HEK293T (cell line): ENCODE data around the gene BAIAP2.

Experiments
- CTCF ChIA-PET: fragments of 350-600 bp; formaldehyde crosslinking; extraction: SDS; loops from one replicate; lab custom pipeline; 2021; ENCODE audit warnings: antibody characterized with exemption, inconsistent platforms; lab: Yijun Ruan, JAX
- POLR2A ChIA-PET: fragments of 350-600 bp; formaldehyde crosslinking; extraction: SDS; loops from one replicate; lab custom pipeline; 2020; ENCODE audit warnings: antibody characterized with exemption, inconsistent platforms; lab: Yijun Ruan, JAX
- DNase-seq: peaks from one replicate; pipeline ENCODE4 v3.0.0; 2012; ENCODE audit warnings: mixed read lengths; ENCODE audit errors: extremely low spot score
- ARNT ChIP-seq: fragments of 450-650 bp; IDR thresholded peaks from 2 replicates; pipeline ENCODE4 v1.6.1; 2017; ENCODE audit warnings: mild to moderate bottlenecking
- BHLHE40 ChIP-seq: fragments of 450-650 bp; IDR thresholded peaks from 2 replicates; pipeline ENCODE4 v1.6.1; 2016; ENCODE audit warnings: mild to moderate bottlenecking, moderate library complexity, borderline replicate concordance
- CTBP1 ChIP-seq: fragments of 450-650 bp; IDR thresholded peaks from 2 replicates; pipeline ENCODE4 v1.6.1; 2016; ENCODE audit warnings: borderline replicate concordance
- ELF4 ChIP-seq: fragments of 450-650 bp; IDR thresholded peaks from 2 replicates; pipeline ENCODE4 v1.6.1; 2017; ENCODE audit warnings: antibody characterized with exemption
- FOXA1 ChIP-seq: fragments of 450-650 bp; IDR thresholded peaks from 2 replicates; pipeline ENCODE4 v1.6.1; 2016; ENCODE audit warnings: mild to moderate bottlenecking
- FOXK2 ChIP-seq: fragments of 450-650 bp; IDR thresholded peaks from 2 replicates; pipeline ENCODE4 v1.6.1; 2016; ENCODE audit warnings: mild to moderate bottlenecking
- FOXM1 ChIP-seq: fragments of 450-650 bp; IDR thresholded peaks from 2 replicates; pipeline ENCODE4 v1.6.1; 2017; ENCODE audit warnings: mild to moderate bottlenecking, borderline replicate concordance
- HDGF ChIP-seq: fragments of 450-650 bp; IDR thresholded peaks from 2 replicates; pipeline ENCODE4 v1.6.1; 2017; ENCODE audit warnings: antibody characterized with exemption, borderline replicate concordance
- L3MBTL2 ChIP-seq: fragments of 450-650 bp; conservative IDR thresholded peaks from 2 replicates; pipeline ENCODE4 v1.6.1; 2016; ENCODE audit warnings: mild to moderate bottlenecking
- LEF1 ChIP-seq: fragments of 450-650 bp; IDR thresholded peaks from 2 replicates; pipeline ENCODE4 v1.6.1; 2017; ENCODE audit warnings: mild to moderate bottlenecking, borderline replicate concordance
- NFRKB ChIP-seq: fragments of 450-650 bp; IDR thresholded peaks from 2 replicates; pipeline ENCODE4 v1.6.1; 2016; ENCODE audit warnings: mild to moderate bottlenecking, moderate library complexity
- SP1 ChIP-seq: fragments of 450-650 bp; IDR thresholded peaks from 2 replicates; pipeline ENCODE4 v1.6.1; 2017
- SUZ12 ChIP-seq: fragments of 450-650 bp; IDR thresholded peaks from 2 replicates; pipeline ENCODE4 v1.6.1; 2016; ENCODE audit warnings: mild to moderate bottlenecking
- TARDBP ChIP-seq: fragments of 450-650 bp; IDR thresholded peaks from 2 replicates; pipeline ENCODE4 v1.6.1; 2016
- ZNF384 ChIP-seq: fragments of 450-650 bp; IDR thresholded peaks from 2 replicates; pipeline ENCODE4 v1.6.1; 2016
- TF ChIP-seq, protein P1 (sequence below): fragments of 450-650 bp; IDR thresholded peaks from 2 replicates; pipeline ENCODE4 v1.6.1; 2016

The BAIAP2 gene

DNA sequence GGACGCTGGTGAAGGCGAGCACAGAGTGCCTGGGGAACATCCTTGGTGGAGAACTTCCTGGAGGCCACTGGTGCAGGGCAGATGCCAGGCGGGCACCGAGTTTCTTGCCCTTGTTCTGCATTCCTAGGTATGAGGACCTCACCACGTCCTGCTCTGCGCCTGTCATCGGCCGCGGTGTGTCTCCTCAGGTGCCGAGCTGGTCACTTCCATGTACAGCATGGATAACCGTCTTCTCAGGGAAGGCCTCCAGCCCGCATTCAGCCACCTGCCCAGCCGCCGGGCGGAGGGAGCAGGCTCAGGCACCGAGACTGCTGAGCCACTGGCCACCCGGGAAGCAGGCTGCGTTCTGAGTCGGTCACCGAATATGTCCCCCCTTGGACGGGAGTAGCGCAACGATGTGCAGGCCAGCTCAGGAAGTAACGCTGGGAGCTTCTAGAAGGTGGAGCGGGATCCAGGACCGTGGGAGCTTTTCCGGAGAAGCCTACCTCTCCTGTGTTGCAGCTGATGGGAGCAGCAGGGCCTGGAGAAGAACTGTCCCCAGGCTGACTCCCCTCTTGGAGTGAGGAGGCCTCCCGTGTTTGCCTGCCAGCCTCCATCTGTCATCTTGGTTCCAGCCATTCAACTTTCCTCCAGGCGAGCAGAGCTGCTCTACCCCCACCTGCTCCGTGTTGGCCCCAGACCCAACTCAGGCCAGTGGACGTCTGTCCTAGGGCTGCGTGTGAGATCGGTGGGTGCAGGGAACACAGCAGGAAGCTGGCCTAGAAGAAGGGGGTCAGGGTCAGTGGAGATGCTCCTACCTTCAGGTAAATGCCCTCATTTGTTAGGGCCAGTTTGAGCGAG is 2.1 kb upstream of the BAIAP2 start:
- DNase-seq = no peak
- ChIA-PET POLR2A (interaction anchor here (1.3 kb wide), 1 partner anchor 12 kb away, joined by 3 read pairs; no protein-coding TSS in a partner anchor), CTCF (interaction anchor here (0.5 to 1.7 kb wide), 2 partner anchors 9 kb away, joined by 4 to 5 read pairs; no protein-coding TSS in a partner anchor)
- TF ChIP-seq L3MBTL2 = no peak
- TF ChIP-seq, protein P1, sequence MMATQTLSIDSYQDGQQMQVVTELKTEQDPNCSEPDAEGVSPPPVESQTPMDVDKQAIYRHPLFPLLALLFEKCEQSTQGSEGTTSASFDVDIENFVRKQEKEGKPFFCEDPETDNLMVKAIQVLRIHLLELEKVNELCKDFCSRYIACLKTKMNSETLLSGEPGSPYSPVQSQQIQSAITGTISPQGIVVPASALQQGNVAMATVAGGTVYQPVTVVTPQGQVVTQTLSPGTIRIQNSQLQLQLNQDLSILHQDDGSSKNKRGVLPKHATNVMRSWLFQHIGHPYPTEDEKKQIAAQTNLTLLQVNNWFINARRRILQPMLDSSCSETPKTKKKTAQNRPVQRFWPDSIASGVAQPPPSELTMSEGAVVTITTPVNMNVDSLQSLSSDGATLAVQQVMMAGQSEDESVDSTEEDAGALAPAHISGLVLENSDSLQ = no peak
- no peak for TF ChIP-seq SUZ12
- no peak for TF ChIP-seq FOXM1
- no peak for TF ChIP-seq TARDBP
- no peak for TF ChIP-seq SP1
- no peak for TF ChIP-seq ZNF384
- no peak for TF ChIP-seq LEF1
- TF ChIP-seq FOXK2 = no peak
- TF ChIP-seq FOXA1 = no peak
- no peak for TF ChIP-seq ARNT
- no peak for TF ChIP-seq ELF4
- TF ChIP-seq NFRKB = no peak
- TF ChIP-seq HDGF = no peak

DNA sequence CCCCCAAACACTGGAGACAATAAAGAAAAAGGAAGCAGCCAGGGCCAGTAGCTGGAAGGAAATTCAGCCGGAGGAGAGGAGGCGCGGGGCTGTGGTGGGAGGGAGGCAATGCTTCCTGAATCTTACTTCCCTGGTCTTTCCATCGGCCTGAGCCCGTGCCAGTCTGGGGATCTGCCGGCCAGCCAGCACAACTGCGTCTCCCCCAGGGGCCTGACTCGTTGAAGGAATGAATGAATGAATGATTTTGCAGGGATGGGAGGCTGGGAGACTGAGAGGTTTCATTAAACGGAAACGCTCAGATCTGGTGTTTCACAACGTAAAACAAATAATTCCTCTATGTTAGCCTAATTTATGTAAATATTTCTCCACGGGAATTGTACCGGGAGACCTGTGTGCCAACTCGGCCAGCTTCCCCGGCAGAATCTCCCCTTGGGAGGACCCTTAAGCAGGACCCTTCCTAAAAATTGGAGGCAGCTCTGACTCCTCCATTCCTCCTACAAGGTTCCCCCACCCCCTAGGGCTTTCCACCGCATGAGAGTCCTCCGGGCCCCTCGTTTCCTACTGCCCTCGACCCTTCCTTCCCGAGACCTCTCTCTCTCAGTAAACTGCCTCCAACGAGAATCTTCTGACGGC is 1.3 kb upstream of the BAIAP2 start:
- CTCF ChIA-PET = interaction anchor here (1.7 kb wide), 1 partner anchor 10 kb away, joined by 5 read pairs; no protein-coding TSS in a partner anchor
- no peak for DNase-seq
- TF ChIP-seq NFRKB = no peak
- no peak for TF ChIP-seq BHLHE40
- no peak for TF ChIP-seq FOXK2
- no peak for TF ChIP-seq LEF1
- TF ChIP-seq L3MBTL2 = no peak
- no peak for TF ChIP-seq SP1
- POLR2A ChIA-PET = interaction anchor here (1.0 to 1.3 kb wide), 2 partner anchors 13 to 564 kb away, joined by 3 read pairs; no protein-coding TSS in a partner anchor

DNA sequence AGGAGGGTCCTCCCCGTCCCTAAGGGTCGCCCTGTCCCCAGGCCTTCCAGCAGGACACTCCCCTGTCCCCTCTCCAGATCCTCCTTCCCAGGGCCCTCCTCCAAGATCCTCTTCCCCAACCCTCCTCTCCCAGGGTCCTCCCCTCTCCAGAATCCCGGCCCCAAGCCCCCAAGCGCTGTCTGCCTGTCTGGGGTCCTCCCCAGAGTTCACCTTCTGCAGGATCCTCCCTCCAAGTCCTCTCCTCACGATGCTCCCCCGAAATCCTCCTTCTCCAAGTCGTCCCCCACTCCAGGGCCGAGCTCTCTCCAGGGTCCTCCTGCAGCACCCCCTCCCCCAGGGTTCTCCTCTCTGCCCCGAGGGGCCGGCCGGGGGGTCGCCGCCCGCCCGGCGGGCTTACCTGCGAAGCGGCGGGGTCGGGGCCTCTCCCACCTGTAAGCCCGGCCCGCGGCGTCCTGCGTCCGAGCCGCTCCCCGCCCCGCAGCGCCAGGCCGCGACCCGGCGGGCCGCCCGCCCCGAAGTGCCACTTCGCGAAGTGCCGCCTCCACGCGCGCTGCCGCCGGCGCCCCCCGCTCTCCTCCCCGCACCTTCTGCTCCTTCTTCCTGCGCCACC is 678 bp upstream of the BAIAP2 start:
- no peak for TF ChIP-seq ZNF384
- TF ChIP-seq SUZ12 = no peak
- TF ChIP-seq, protein P1 = no peak
- no peak for TF ChIP-seq LEF1
- TF ChIP-seq FOXK2 = no peak
- TF ChIP-seq BHLHE40 = no peak
- no peak for TF ChIP-seq L3MBTL2
- TF ChIP-seq TARDBP = no peak
- no peak for TF ChIP-seq ARNT
- TF ChIP-seq ELF4 = no peak
- no peak for TF ChIP-seq SP1
- TF ChIP-seq NFRKB = no peak
- TF ChIP-seq FOXM1 = no peak
- TF ChIP-seq HDGF = no peak
- no peak for TF ChIP-seq FOXA1
- TF ChIP-seq CTBP1 = no peak
- DNase-seq = no peak
- ChIA-PET POLR2A (interaction anchor here (1.0 to 1.3 kb wide), 2 partner anchors 14 to 565 kb away, joined by 3 read pairs; no protein-coding TSS in a partner anchor), CTCF (interaction anchor here (1.7 kb wide), 1 partner anchor 11 kb away, joined by 5 read pairs; no protein-coding TSS in a partner anchor)

DNA sequence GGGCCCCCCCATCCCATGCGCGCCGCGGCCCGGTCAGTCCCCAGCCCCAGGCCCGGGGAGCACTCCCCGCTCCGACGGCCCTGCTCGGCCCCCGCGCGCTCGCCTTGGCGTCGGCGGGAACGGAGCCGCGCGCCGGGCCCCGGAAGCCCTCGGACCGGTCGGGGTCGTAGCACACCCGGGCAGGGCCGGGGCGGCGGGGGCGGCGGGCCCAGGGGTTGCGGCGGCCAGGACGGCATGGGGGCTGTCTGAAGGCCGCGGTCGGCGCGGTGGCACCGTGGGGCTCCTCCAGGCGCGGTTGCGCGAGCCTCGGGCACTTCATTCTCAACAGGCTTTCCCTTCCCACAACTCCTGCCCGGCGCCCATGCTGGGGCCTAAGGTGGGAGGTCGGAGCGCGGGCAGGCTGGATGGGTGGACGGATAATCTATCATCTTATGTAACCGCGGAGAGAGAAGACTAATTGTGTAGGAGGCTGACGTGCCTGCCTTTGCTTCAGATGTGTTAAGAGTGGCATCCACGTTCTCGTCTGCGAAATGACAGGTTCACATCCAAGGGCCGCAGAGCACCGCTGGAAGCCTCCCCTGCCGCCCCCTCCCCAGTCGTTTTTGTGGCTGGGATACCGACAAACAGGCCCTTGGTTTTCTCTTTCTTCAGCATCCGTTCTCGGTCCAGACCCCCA is 708 bp downstream of the BAIAP2 start:
- CTCF ChIA-PET = no interaction called here
- no peak for DNase-seq
- TF ChIP-seq BHLHE40 (no peak), ELF4 (no peak)
- TF ChIP-seq, protein P1 = 0 out of 2 replicates have a peak, but pooled peaks have one; percentile 41
- POLR2A ChIA-PET = interaction anchor here (0.6 to 1.2 kb wide), 9 partner anchors 10 to 59 kb away, joined by 3 to 6 read pairs (median 4); no protein-coding TSS in a partner anchor

DNA sequence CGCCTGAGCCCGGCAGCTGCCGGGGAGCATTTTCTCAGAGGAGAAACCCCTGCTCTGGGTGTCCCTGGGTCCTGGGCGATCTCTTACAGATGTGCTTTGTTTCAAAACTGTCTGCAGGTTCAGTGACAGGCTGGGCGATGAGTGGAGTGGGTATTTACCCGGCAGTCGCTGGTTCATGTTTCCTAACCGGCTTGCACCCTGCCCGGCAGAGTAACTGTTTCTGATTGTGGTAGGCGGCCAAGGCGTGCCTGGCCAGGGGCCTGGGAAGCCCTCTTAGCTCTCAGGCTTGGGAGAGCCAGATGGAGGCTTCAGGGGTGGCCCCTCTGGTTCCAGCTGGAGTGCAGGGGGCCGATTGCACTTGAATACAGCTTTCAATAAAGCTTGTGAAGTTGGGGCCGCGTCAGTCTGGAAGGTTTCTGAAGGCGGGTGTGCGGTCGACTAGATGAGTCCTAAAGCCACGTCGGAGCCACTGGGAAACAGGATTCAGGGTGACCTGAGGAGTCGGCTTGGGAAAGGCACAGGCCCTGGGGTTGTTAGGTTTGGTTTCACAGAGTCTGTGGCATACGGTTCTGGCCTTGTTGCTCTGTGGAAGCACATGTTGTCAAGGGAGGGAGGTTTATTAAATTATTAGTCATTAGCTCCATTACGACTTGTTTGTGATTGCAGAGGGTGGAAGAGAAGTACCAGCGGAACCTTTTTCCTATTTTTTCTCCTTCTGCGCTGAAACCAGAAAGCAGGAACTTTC is 1.4 kb downstream of the BAIAP2 start:
- ChIA-PET POLR2A (interaction anchor here (1.2 kb wide), 1 partner anchor 56 kb away, joined by 4 read pairs; no protein-coding TSS in a partner anchor), CTCF (interaction anchor here (0.6 kb wide), 1 partner anchor 43 kb away, joined by 3 read pairs; no protein-coding TSS in a partner anchor)
- DNase-seq = no peak
- TF ChIP-seq FOXA1 (no peak), L3MBTL2 (no peak), FOXK2 (no peak), HDGF (no peak), ELF4 (no peak), BHLHE40 (no peak)
